PC-9 (cell line): ENCODE results near the gene CBL. TPM values are rescaled to one million over a fixed set of nuclear protein-coding genes. Genes with fewer than 3 reads are reported as not detected.

Source experiments
- BruUV-seq: library from RNA; stranded (reverse); fragments of 400-500 nt; replicated peaks from 2 replicates; lab custom pipeline; 2021; lab: Mats Ljungman, UMichigan
- CTCF ChIA-PET: fragments of 300-600 bp; sonication (Branson Sonifier 250); formaldehyde crosslinking; loops from one replicate; lab custom pipeline; 2022; ENCODE audit warnings: antibody characterized with exemption; lab: Charles Lee
- POLR2A ChIA-PET: fragments of 300-600 bp; sonication (Branson Sonifier 250); formaldehyde crosslinking; loops from one replicate; lab custom pipeline; 2022; ENCODE audit warnings: antibody characterized with exemption; ENCODE audit not compliant: unreplicated experiment; lab: Charles Lee
- DNase-seq, 2 experiments: peaks; one replicate each; pipeline versions ENCODE4 v3.0.0 to v3.0.0-alpha.2; 2015 to 2022; ENCODE audit warnings: mixed read lengths in 1 of 2
- H2AFZ ChIP-seq: fragments of 200-600 bp; sonication (generic); 2 replicates; pipeline ENCODE4 v1.8.1; 2017; ENCODE audit warnings: antibody characterized with exemption
- H3F3A ChIP-seq: fragments of 200-600 bp; sonication (generic); 2 replicates; pipeline ENCODE4 v1.8.1; 2017; ENCODE audit warnings: antibody characterized with exemption, mild to moderate bottlenecking, low read depth; ENCODE audit not compliant: insufficient read depth
- H3K27ac ChIP-seq: fragments of 200-600 bp; sonication (generic); 2 replicates; pipeline ENCODE4 v1.6.1; 2016; ENCODE audit warnings: mixed run types
- H3K27me3 ChIP-seq: fragments of 200-600 bp; sonication (generic); 2 replicates; pipeline ENCODE4 v1.6.1; 2016; ENCODE audit warnings: low read depth, mixed run types; ENCODE audit not compliant: insufficient read depth
- H3K36me3 ChIP-seq: fragments of 200-600 bp; sonication (generic); 2 replicates; pipeline ENCODE4 v1.6.1; 2016; ENCODE audit warnings: low read depth, mixed run types
- H3K4me1 ChIP-seq: fragments of 200-600 bp; sonication (generic); replicated peaks from 2 replicates; pipeline ENCODE4 v1.6.1; 2016; ENCODE audit warnings: mixed run types; ENCODE audit not compliant: insufficient read depth
- H3K4me2 ChIP-seq: fragments of 200-600 bp; sonication (generic); 2 replicates; pipeline ENCODE4 v1.6.1; 2017; ENCODE audit warnings: mixed run types
- H3K4me3 ChIP-seq: fragments of 200-600 bp; sonication (generic); 2 replicates; pipeline ENCODE4 v1.6.1; 2016; ENCODE audit warnings: mixed run types
- H3K79me2 ChIP-seq: fragments of 200-600 bp; sonication (generic); 2 replicates; pipeline ENCODE4 v1.6.1; 2017; ENCODE audit warnings: low read depth, mixed run types
- H3K9me2 ChIP-seq: fragments of 200-600 bp; sonication (generic); 2 replicates; pipeline ENCODE4 v1.8.1; 2017; ENCODE audit warnings: mild to moderate bottlenecking; ENCODE audit not compliant: insufficient read depth
- H3K9me3 ChIP-seq: fragments of 200-600 bp; sonication (generic); 2 replicates; pipeline ENCODE4 v1.8.1; 2016; ENCODE audit warnings: low read depth; ENCODE audit not compliant: insufficient read depth
- H4K20me1 ChIP-seq: fragments of 200-600 bp; sonication (generic); 2 replicates; pipeline ENCODE4 v1.8.1; 2017; ENCODE audit not compliant: insufficient read depth
- CTCF ChIP-seq: fragments of 200-600 bp; sonication (generic); conservative IDR thresholded peaks from 2 replicates; pipeline ENCODE4 v1.6.1; 2017; ENCODE audit warnings: mixed run types, antibody characterized with exemption, mild to moderate bottlenecking, moderate library complexity
- EZH2 ChIP-seq: fragments of 200-600 bp; sonication (generic); IDR thresholded peaks from 2 replicates; pipeline ENCODE4 v1.8.0; 2017; ENCODE audit warnings: antibody characterized with exemption, low read depth
- intact Hi-C: fragments of 100-400 bp; cut with micrococcal nuclease; formaldehyde crosslinking; loops from one replicate; pipeline ENCODE4 v1.10.0; 2022; ENCODE audit not compliant: unreplicated experiment
- total RNA-seq: library from RNA; stranded (reverse); gene quantifications from 2 replicates; pipeline ENCODE4 v1.2.3, GENCODE V29; 2021

Gene CBL
- total RNA-seq, 1 experiment from 2014 or later: 32.9 TPM

- H3K4me2 ChIP-seq: peak overlapping the region; percentile 93
- no peaks in the 10 kb centered on the region for H3K9me2 ChIP-seq
- H3K79me2 ChIP-seq: no peaks in the 10 kb centered on the region
- TF ChIP-seq EZH2 (no peak), CTCF (no peak)
- peaks cover 25% of the 10 kb centered on the region; the same call in 1 of the 2 replicates for H3F3A ChIP-seq
- H2AFZ ChIP-seq: peak overlapping the region; percentile 95
- no peaks in the 10 kb centered on the region for H4K20me1 ChIP-seq
- H3K9me3 ChIP-seq: no peaks in the 10 kb centered on the region
- intact Hi-C loops: loop anchor here (1.0 to 5.0 kb wide), 2 partner anchors 53 to 304 kb away; partner anchors contain the start of genes RPS25 and TRAPPC4
- H3K4me3 ChIP-seq: peak overlapping the region; percentile 61
- peaks cover 16% of the 10 kb centered on the region for H3K27me3 ChIP-seq
- CTCF ChIA-PET: interaction anchor here (0.5 to 0.7 kb wide), 3 partner anchors 370 to 566 kb away, joined by 3 to 4 read pairs (median 3); no protein-coding TSS in a partner anchor
- H3K27ac ChIP-seq: no peak overlapping the region
- no peaks in the 10 kb centered on the region for H3K36me3 ChIP-seq
- DNase-seq: peak in 1 of 2 experiments; percentile 65
- peaks cover 35% of the 10 kb centered on the region for H3K4me1 ChIP-seq
- TSS peak; percentile 33 for BruUV-seq
- POLR2A ChIA-PET: interaction anchor here (0.6 to 0.7 kb wide), 5 partner anchors 109 to 278 kb away, joined by 3 to 18 read pairs (median 3); no protein-coding TSS in a partner anchor
Measured at GRCh38 chr11:119320776-119321524, 114.8 kb downstream of the CBL start.

- H3K9me2 ChIP-seq: no peaks in the 10 kb centered on the region
- no peak overlapping the region for H3K27ac ChIP-seq
- no peaks in the 10 kb centered on the region for H3K36me3 ChIP-seq
- H2AFZ ChIP-seq: peak overlapping the region; percentile 95; the same call in 1 of the 2 replicates
- CTCF ChIA-PET: interaction anchor here (0.6 to 1.3 kb wide), 4 partner anchors 10 to 110 kb away, joined by 3 to 5 read pairs (median 3); partner anchors contain the start of genes MFRP and RNF26
- H3K4me1 ChIP-seq: peaks cover 26% of the 10 kb centered on the region
- H3K9me3 ChIP-seq: no peaks in the 10 kb centered on the region
- no peaks in the 10 kb centered on the region for H3K79me2 ChIP-seq
- intact Hi-C loops: loop anchor here (5.0 kb wide), 1 partner anchor 305 kb away; the partner anchor contains the start of genes RPS25 and TRAPPC4
- peaks cover 4% of the 10 kb centered on the region; the same call in 1 of the 2 replicates for H3K27me3 ChIP-seq
- peak overlapping the region; percentile 93 for H3K4me2 ChIP-seq
- no TSS peak for BruUV-seq
- H4K20me1 ChIP-seq: no peaks in the 10 kb centered on the region
- H3K4me3 ChIP-seq: peak overlapping the region; percentile 61; the same call in 1 of the 2 replicates
- TF ChIP-seq CTCF (no peak), EZH2 (no peak)
- POLR2A ChIA-PET: no interaction called here
- peaks cover 25% of the 10 kb centered on the region; the same call in 1 of the 2 replicates for H3F3A ChIP-seq
- no peak for DNase-seq
Measured at GRCh38 chr11:119322360-119322739, 116.2 kb downstream of the CBL start.

GRCh38 chr11:119322921-119323531 is 116.9 kb downstream of the CBL start:
- intact Hi-C loops: loop anchor here (5.0 kb wide), 1 partner anchor 306 kb away; the partner anchor contains the start of genes RPS25 and TRAPPC4
- Histone ChIP-seq H3K27ac (no peak overlapping the region), H4K20me1 (no peaks in the 10 kb centered on the region), H3K4me2 (no peak overlapping the region), H2AFZ (no peak overlapping the region), H3K9me2 (no peaks in the 10 kb centered on the region), H3K4me3 (no peak overlapping the region), H3K36me3 (no peaks in the 10 kb centered on the region), H3K79me2 (no peaks in the 10 kb centered on the region), H3F3A (peaks cover 19% of the 10 kb centered on the region; the same call in 1 of the 2 replicates), H3K4me1 (peaks cover 26% of the 10 kb centered on the region), H3K27me3 (no peaks in the 10 kb centered on the region), H3K9me3 (no peaks in the 10 kb centered on the region)
- TF ChIP-seq EZH2: no peak
- TF ChIP-seq CTCF: no peak
- POLR2A ChIA-PET: interaction anchor here (0.6 kb wide), 1 partner anchor 15 kb away, joined by 33 read pairs; no protein-coding TSS in a partner anchor
- CTCF ChIA-PET: interaction anchor here (0.8 to 1.3 kb wide), 4 partner anchors 10 to 24 kb away, joined by 3 read pairs; partner anchors contain the start of genes MFRP and RNF26
- no TSS peak for BruUV-seq
- DNase-seq: no peak
